ENCODE measurements around the gene C15orf62.
A peak's percentile ranks its signal among the peaks of the same experiment; 100 is the strongest.

C15orf62 gene

GRCh38 chr15:40744815-40745152, 25.0 kb upstream of the C15orf62 start:
- no peak for TF ChIP-seq CEBPB (IDR thresholded peaks at IDR 0.05)
- TF ChIP-seq TCF12 (IDR thresholded peaks at IDR 0.05; ENCODE audit: low read depth): no peak

GRCh38 chr15:40746916-40747418, 22.8 kb upstream of the C15orf62 start:
- TF ChIP-seq CEBPB (IDR thresholded peaks at IDR 0.05) (peak; percentile 36; the same call in 1 of the 2 replicates), YY1 (IDR thresholded peaks at IDR 0.05; ENCODE audit: low read depth) (no peak)

- no peak for TF ChIP-seq CREB1 (IDR thresholded peaks at IDR 0.05; ENCODE audit: low read depth)
- no peak for TF ChIP-seq MAX (IDR thresholded peaks at IDR 0.05)
- no peak for TF ChIP-seq FOXM1 (IDR thresholded peaks at IDR 0.05; ENCODE audit: borderline replicate concordance, low read depth)
Measured at GRCh38 chr15:40747685-40748631, 21.8 kb upstream of the C15orf62 start.

- TF ChIP-seq EP300 (IDR thresholded peaks at IDR 0.05; ENCODE audit: borderline replicate concordance): no peak
- no peak for TF ChIP-seq REST (IDR thresholded peaks at IDR 0.05; ENCODE audit: low read depth)
- TF ChIP-seq EGR1 (IDR thresholded peaks at IDR 0.05): no peak
- TF ChIP-seq CEBPB (IDR thresholded peaks at IDR 0.05): no peak
- TF ChIP-seq ZBTB7A (IDR thresholded peaks at IDR 0.05; ENCODE audit: low read depth): no peak
- TF ChIP-seq NFIC (IDR thresholded peaks at IDR 0.05): no peak
- TF ChIP-seq TCF12 (IDR thresholded peaks at IDR 0.05; ENCODE audit: low read depth): no peak
- TF ChIP-seq FOXM1 (IDR thresholded peaks at IDR 0.05; ENCODE audit: borderline replicate concordance, low read depth): no peak
- TF ChIP-seq USF1 (IDR thresholded peaks at IDR 0.05): no peak
- TF ChIP-seq YY1 (IDR thresholded peaks at IDR 0.05; ENCODE audit: low read depth): no peak
- TF ChIP-seq RAD21 (IDR thresholded peaks at IDR 0.05; ENCODE audit: low read depth): no peak
Measured at GRCh38 chr15:40749151-40749630, 20.6 kb upstream of the C15orf62 start.

GRCh38 chr15:40750885-40751284, 18.9 kb upstream of the C15orf62 start:
- TF ChIP-seq TCF12 (IDR thresholded peaks at IDR 0.05; ENCODE audit: low read depth): no peak
- no peak for TF ChIP-seq EGR1 (IDR thresholded peaks at IDR 0.05)

GRCh38 chr15:40751745-40752144, 18.0 kb upstream of the C15orf62 start:
- no peak for TF ChIP-seq EP300 (IDR thresholded peaks at IDR 0.05; ENCODE audit: borderline replicate concordance)
- no peak for TF ChIP-seq TEAD4 (IDR thresholded peaks at IDR 0.05)
- no peak for TF ChIP-seq FOXM1 (IDR thresholded peaks at IDR 0.05; ENCODE audit: borderline replicate concordance, low read depth)
- no peak for TF ChIP-seq MAX (IDR thresholded peaks at IDR 0.05)
- no peak for TF ChIP-seq ZBTB7A (IDR thresholded peaks at IDR 0.05; ENCODE audit: low read depth)
- no peak for TF ChIP-seq NFIC (IDR thresholded peaks at IDR 0.05)
- TF ChIP-seq USF1 (IDR thresholded peaks at IDR 0.05): no peak
- no peak for TF ChIP-seq CREB1 (IDR thresholded peaks at IDR 0.05; ENCODE audit: low read depth)
- no peak for TF ChIP-seq TAF1 (IDR thresholded peaks at IDR 0.05; ENCODE audit: low read depth)
- TF ChIP-seq RAD21 (IDR thresholded peaks at IDR 0.05; ENCODE audit: low read depth): no peak
- no peak for TF ChIP-seq REST (IDR thresholded peaks at IDR 0.05; ENCODE audit: low read depth)

GRCh38 chr15:40754574-40754882, 15.3 kb upstream of the C15orf62 start:
- TF ChIP-seq NFIC (IDR thresholded peaks at IDR 0.05) (no peak), MAX (IDR thresholded peaks at IDR 0.05) (no peak), EGR1 (IDR thresholded peaks at IDR 0.05) (no peak), REST (IDR thresholded peaks at IDR 0.05; ENCODE audit: low read depth) (no peak), TAF1 (IDR thresholded peaks at IDR 0.05; ENCODE audit: low read depth) (no peak), TCF12 (IDR thresholded peaks at IDR 0.05; ENCODE audit: low read depth) (no peak), EP300 (IDR thresholded peaks at IDR 0.05; ENCODE audit: borderline replicate concordance) (no peak), TEAD4 (IDR thresholded peaks at IDR 0.05) (no peak), CEBPB (IDR thresholded peaks at IDR 0.05) (no peak), ZBTB7A (IDR thresholded peaks at IDR 0.05; ENCODE audit: low read depth) (no peak), CREB1 (IDR thresholded peaks at IDR 0.05; ENCODE audit: low read depth) (no peak), YY1 (IDR thresholded peaks at IDR 0.05; ENCODE audit: low read depth) (no peak; the same call in 1 of the 2 replicates), USF1 (IDR thresholded peaks at IDR 0.05) (no peak), FOXM1 (IDR thresholded peaks at IDR 0.05; ENCODE audit: borderline replicate concordance, low read depth) (no peak), RAD21 (IDR thresholded peaks at IDR 0.05; ENCODE audit: low read depth) (no peak)

Data from Ishikawa (cell line).